ENCODE data around the gene AKAP14.
"Not testable (repeated sequence)": the region's sequence is repeated elsewhere in the genome, so short reads cannot be mapped to it uniquely, and the experiment has no call there.

AKAP14 gene

GRCh38 chrX:119878740-119879139 lies 17.0 kb upstream of the AKAP14 start:
- no CpG with 5 or more reads among the region's 2 CpGs for WGBS (ENCODE audit: insufficient coverage)
- Histone ChIP-seq H3K27ac (ENCODE audit: insufficient read depth in 1 of 2, low read depth in 1 of 2, low read length in 2 of 2, poor library complexity in 1 of 2, severe bottlenecking in 2 of 2) (no peak overlapping the region), H3K4me1 (ENCODE audit: control extremely low read depth in 1 of 4, control insufficient read depth in 4 of 4, insufficient read depth in 4 of 4, low read length in 3 of 4) (no peaks in the 10 kb centered on the region), H3K27me3 (replicated peaks in 2 of 5; ENCODE audit: control insufficient read depth in 4 of 5, insufficient read depth in 5 of 5, low read length in 4 of 5) (no peaks in the 10 kb centered on the region), H3K4me3 (ENCODE audit: control insufficient read depth in 1 of 7, extremely low read depth in 1 of 7, insufficient read depth in 4 of 7, low read depth in 2 of 7, low read length in 6 of 7) (no peak overlapping the region), H3K36me3 (ENCODE audit: control insufficient read depth in 4 of 4, insufficient read depth in 4 of 4, low read length in 3 of 4) (peaks cover 0 to 8% (median 2%) of the 10 kb centered on the region in 4 experiments), H3K9me3 (ENCODE audit: control extremely low read depth in 1 of 5, control insufficient read depth in 4 of 5, insufficient read depth in 2 of 5, low read depth in 1 of 5, low read length in 4 of 5) (no peaks in the 10 kb centered on the region)
- ChIA-PET CTCF (interaction anchor here (0.8 to 1.3 kb wide), 4 partner anchors 9 to 87 kb away, joined by 3 to 6 read pairs (median 4); partner anchors contain the start of gene RPL39), POLR2A (no interaction called here)
- no peak for DNase-seq

GRCh38 chrX:119880076-119880475 lies 15.6 kb upstream of the AKAP14 start:
- DNase-seq: no peak
- ChIA-PET POLR2A (no interaction called here), CTCF (interaction anchor here (0.6 to 0.9 kb wide), 2 partner anchors 44 to 89 kb away, joined by 3 read pairs; partner anchors contain the start of gene RPL39)
- Histone ChIP-seq H3K9me3 (ENCODE audit: control extremely low read depth in 1 of 5, control insufficient read depth in 4 of 5, insufficient read depth in 2 of 5, low read depth in 1 of 5, low read length in 4 of 5) (no peaks in the 10 kb centered on the region), H3K4me1 (ENCODE audit: control extremely low read depth in 1 of 4, control insufficient read depth in 4 of 4, insufficient read depth in 4 of 4, low read length in 3 of 4) (no peaks in the 10 kb centered on the region), H3K27ac (ENCODE audit: insufficient read depth in 1 of 2, low read depth in 1 of 2, low read length in 2 of 2, poor library complexity in 1 of 2, severe bottlenecking in 2 of 2) (no peak overlapping the region), H3K4me3 (ENCODE audit: control insufficient read depth in 1 of 7, extremely low read depth in 1 of 7, insufficient read depth in 4 of 7, low read depth in 2 of 7, low read length in 6 of 7) (no peak overlapping the region), H3K27me3 (replicated peaks in 2 of 5; ENCODE audit: control insufficient read depth in 4 of 5, insufficient read depth in 5 of 5, low read length in 4 of 5) (no peaks in the 10 kb centered on the region), H3K36me3 (ENCODE audit: control insufficient read depth in 4 of 4, insufficient read depth in 4 of 4, low read length in 3 of 4) (peaks cover 0 to 8% (median 2%) of the 10 kb centered on the region in 4 experiments)
- WGBS (ENCODE audit: insufficient coverage): 80% methylated on average over 1 of the region's 5 CpGs

- H3K27me3 ChIP-seq (replicated peaks in 2 of 5; ENCODE audit: control insufficient read depth in 4 of 5, insufficient read depth in 5 of 5, low read length in 4 of 5): no peaks in the 10 kb centered on the region
- WGBS (ENCODE audit: insufficient coverage): 75% methylated on average over 11 of the region's 11 CpGs
- peaks cover 0 to 8% (median 2%) of the 10 kb centered on the region in 4 experiments for H3K36me3 ChIP-seq (ENCODE audit: control insufficient read depth in 4 of 4, insufficient read depth in 4 of 4, low read length in 3 of 4)
- H3K4me3 ChIP-seq (ENCODE audit: control insufficient read depth in 1 of 7, extremely low read depth in 1 of 7, insufficient read depth in 4 of 7, low read depth in 2 of 7, low read length in 6 of 7): no peak overlapping the region
- no peaks in the 10 kb centered on the region for H3K9me3 ChIP-seq (ENCODE audit: control extremely low read depth in 1 of 5, control insufficient read depth in 4 of 5, insufficient read depth in 2 of 5, low read depth in 1 of 5, low read length in 4 of 5)
- peak; percentile 50 to 71 (median 65) for DNase-seq
- ChIA-PET POLR2A (no interaction called here), CTCF (interaction anchor here (0.6 to 0.9 kb wide), 2 partner anchors 45 to 90 kb away, joined by 3 read pairs; partner anchors contain the start of gene RPL39)
- no peaks in the 10 kb centered on the region for H3K4me1 ChIP-seq (ENCODE audit: control extremely low read depth in 1 of 4, control insufficient read depth in 4 of 4, insufficient read depth in 4 of 4, low read length in 3 of 4)
- H3K27ac ChIP-seq (ENCODE audit: insufficient read depth in 1 of 2, low read depth in 1 of 2, low read length in 2 of 2, poor library complexity in 1 of 2, severe bottlenecking in 2 of 2): no peak overlapping the region
Observed at GRCh38 chrX:119880552-119881437, 14.9 kb upstream of the AKAP14 start.

- WGBS (ENCODE audit: insufficient coverage): 85% methylated on average over 9 of the region's 11 CpGs
- CTCF ChIA-PET: no interaction called here
- H3K4me3 ChIP-seq (ENCODE audit: control insufficient read depth in 1 of 7, extremely low read depth in 1 of 7, insufficient read depth in 4 of 7, low read depth in 2 of 7, low read length in 6 of 7): no peak overlapping the region
- no peaks in the 10 kb centered on the region for H3K9me3 ChIP-seq (ENCODE audit: control extremely low read depth in 1 of 5, control insufficient read depth in 4 of 5, insufficient read depth in 2 of 5, low read depth in 1 of 5, low read length in 4 of 5)
- POLR2A ChIA-PET: no interaction called here
- H3K36me3 ChIP-seq (ENCODE audit: control insufficient read depth in 4 of 4, insufficient read depth in 4 of 4, low read length in 3 of 4): no peaks in the 10 kb centered on the region
- H3K27ac ChIP-seq (ENCODE audit: insufficient read depth in 1 of 2, low read depth in 1 of 2, low read length in 2 of 2, poor library complexity in 1 of 2, severe bottlenecking in 2 of 2): no peak overlapping the region
- H3K4me1 ChIP-seq (ENCODE audit: control extremely low read depth in 1 of 4, control insufficient read depth in 4 of 4, insufficient read depth in 4 of 4, low read length in 3 of 4): peaks cover 0 to 2% (median 0%) of the 10 kb centered on the region in 4 experiments
- peaks cover 0 to 11% (median 0%) of the 10 kb centered on the region in 5 experiments for H3K27me3 ChIP-seq (replicated peaks in 2 of 5; ENCODE audit: control insufficient read depth in 4 of 5, insufficient read depth in 5 of 5, low read length in 4 of 5)
- peak; percentile 21 to 58 (median 49) for DNase-seq
Observed at GRCh38 chrX:119885554-119886428, 9.9 kb upstream of the AKAP14 start.

- no peaks in the 10 kb centered on the region for H3K9me3 ChIP-seq (ENCODE audit: control extremely low read depth in 1 of 5, control insufficient read depth in 4 of 5, insufficient read depth in 2 of 5, low read depth in 1 of 5, low read length in 4 of 5)
- 37% methylated on average over 32 of the region's 40 CpGs for WGBS (ENCODE audit: insufficient coverage)
- peaks cover 0 to 11% (median 0%) of the 10 kb centered on the region in 5 experiments for H3K27me3 ChIP-seq (replicated peaks in 2 of 5; ENCODE audit: control insufficient read depth in 4 of 5, insufficient read depth in 5 of 5, low read length in 4 of 5)
- DNase-seq: peak; percentile 56 to 78 (median 72)
- H3K4me3 ChIP-seq (ENCODE audit: control insufficient read depth in 1 of 7, extremely low read depth in 1 of 7, insufficient read depth in 4 of 7, low read depth in 2 of 7, low read length in 6 of 7): peak overlapping the region in 4 of 7 experiments; percentile 13 to 71 (median 53)
- H3K27ac ChIP-seq (ENCODE audit: insufficient read depth in 1 of 2, low read depth in 1 of 2, low read length in 2 of 2, poor library complexity in 1 of 2, severe bottlenecking in 2 of 2): no peak overlapping the region
- H3K36me3 ChIP-seq (ENCODE audit: control insufficient read depth in 4 of 4, insufficient read depth in 4 of 4, low read length in 3 of 4): no peaks in the 10 kb centered on the region
- ChIA-PET CTCF (interaction anchor here (0.6 to 1.8 kb wide), 6 partner anchors 9 to 1499 kb away, joined by 3 to 6 read pairs (median 4); no protein-coding TSS in a partner anchor), POLR2A (interaction anchor here (0.6 kb wide), 2 partner anchors 112 to 153 kb away, joined by 3 read pairs; no protein-coding TSS in a partner anchor)
- peaks cover 0 to 2% (median 0%) of the 10 kb centered on the region in 4 experiments for H3K4me1 ChIP-seq (ENCODE audit: control extremely low read depth in 1 of 4, control insufficient read depth in 4 of 4, insufficient read depth in 4 of 4, low read length in 3 of 4)
Observed at GRCh38 chrX:119887721-119888425, 7.8 kb upstream of the AKAP14 start.

GRCh38 chrX:119890626-119891025 lies 5.1 kb upstream of the AKAP14 start:
- POLR2A ChIA-PET; H3K4me3 ChIP-seq (ENCODE audit: control insufficient read depth in 1 of 7, extremely low read depth in 1 of 7, insufficient read depth in 4 of 7, low read depth in 2 of 7, low read length in 6 of 7); H3K36me3 ChIP-seq (ENCODE audit: control insufficient read depth in 4 of 4, insufficient read depth in 4 of 4, low read length in 3 of 4); H3K4me1 ChIP-seq (ENCODE audit: control extremely low read depth in 1 of 4, control insufficient read depth in 4 of 4, insufficient read depth in 4 of 4, low read length in 3 of 4); DNase-seq; H3K27ac ChIP-seq (ENCODE audit: insufficient read depth in 1 of 2, low read depth in 1 of 2, low read length in 2 of 2, poor library complexity in 1 of 2, severe bottlenecking in 2 of 2); CTCF ChIA-PET; H3K9me3 ChIP-seq (ENCODE audit: control extremely low read depth in 1 of 5, control insufficient read depth in 4 of 5, insufficient read depth in 2 of 5, low read depth in 1 of 5, low read length in 4 of 5): not testable (repeated sequence)
- peaks cover 0 to 11% (median 0%) of the 10 kb centered on the region in 5 experiments for H3K27me3 ChIP-seq (replicated peaks in 2 of 5; ENCODE audit: control insufficient read depth in 4 of 5, insufficient read depth in 5 of 5, low read length in 4 of 5)
- 84% methylated on average over 24 of the region's 36 CpGs for WGBS (ENCODE audit: insufficient coverage)

Data from common myeloid progenitor, CD34-positive (primary cell).